HG03135 (cell line): ENCODE measurements around the gene AJAP1.

Experiments used
- ATAC-seq: cut with Tn5 transposase; IDR thresholded peaks from one replicate; pipeline ENCODE4 v1.9.1; 2021; ENCODE audit warnings: mild to moderate bottlenecking, moderate library complexity; ENCODE audit not compliant: unreplicated experiment

AJAP1 gene

DNA sequence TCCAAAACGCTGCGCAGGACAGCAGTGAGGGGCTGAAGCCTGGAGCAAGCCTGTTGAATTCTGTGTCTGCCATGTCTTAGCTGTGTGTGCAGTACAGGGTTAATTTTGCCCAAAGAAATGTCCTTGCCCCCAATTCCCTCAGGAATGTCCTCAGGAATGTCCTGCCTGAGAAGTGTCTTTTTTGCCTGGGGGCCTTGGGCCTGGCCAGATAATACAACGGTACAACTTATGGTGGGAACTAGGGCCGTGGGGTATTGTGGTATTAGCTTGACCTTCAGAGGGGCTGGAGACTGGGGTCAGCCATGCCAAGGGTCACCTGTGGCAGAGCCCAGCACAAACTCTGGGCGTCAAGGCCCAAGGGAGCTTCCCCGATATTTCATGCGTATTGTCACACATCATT is 107.7 kb downstream of the AJAP1 start:
- ATAC-seq: no peak

DNA sequence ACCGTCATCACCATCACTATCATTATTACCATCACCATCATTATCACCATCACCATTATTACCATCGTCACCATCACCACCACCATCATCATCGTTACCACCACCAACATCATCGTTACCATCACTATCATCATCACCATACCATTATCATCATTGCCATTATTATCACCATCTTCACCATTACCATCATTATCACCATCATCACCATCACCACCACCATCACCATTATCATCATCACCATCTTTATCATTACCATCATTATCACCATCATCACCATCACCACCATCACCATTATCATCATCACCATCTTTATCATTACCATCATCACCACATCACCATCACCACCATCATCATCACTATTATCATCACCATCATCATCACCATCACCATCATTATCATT is 112.9 kb downstream of the AJAP1 start:
- ATAC-seq: no peak

DNA sequence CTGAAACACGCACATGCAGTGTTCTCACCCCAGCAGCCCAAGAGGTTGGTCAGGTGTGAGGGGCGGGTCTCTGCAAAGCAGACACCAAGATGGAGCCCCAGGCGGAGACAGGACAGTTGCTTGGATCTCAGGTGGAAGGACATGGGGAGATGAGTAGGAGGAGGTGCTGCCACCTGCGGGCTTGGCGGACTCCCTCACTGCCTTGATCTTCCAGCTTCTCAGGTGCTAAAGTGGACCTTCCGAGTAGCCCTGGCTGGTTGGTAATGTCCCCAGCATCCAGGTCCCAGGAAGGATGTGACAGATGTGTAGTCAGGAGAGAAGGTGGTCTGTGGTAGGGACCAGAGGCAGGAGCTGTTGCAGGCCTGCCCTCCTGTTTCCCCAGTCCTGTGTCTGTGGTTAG is 114.1 kb downstream of the AJAP1 start:
- ATAC-seq: no peak

DNA sequence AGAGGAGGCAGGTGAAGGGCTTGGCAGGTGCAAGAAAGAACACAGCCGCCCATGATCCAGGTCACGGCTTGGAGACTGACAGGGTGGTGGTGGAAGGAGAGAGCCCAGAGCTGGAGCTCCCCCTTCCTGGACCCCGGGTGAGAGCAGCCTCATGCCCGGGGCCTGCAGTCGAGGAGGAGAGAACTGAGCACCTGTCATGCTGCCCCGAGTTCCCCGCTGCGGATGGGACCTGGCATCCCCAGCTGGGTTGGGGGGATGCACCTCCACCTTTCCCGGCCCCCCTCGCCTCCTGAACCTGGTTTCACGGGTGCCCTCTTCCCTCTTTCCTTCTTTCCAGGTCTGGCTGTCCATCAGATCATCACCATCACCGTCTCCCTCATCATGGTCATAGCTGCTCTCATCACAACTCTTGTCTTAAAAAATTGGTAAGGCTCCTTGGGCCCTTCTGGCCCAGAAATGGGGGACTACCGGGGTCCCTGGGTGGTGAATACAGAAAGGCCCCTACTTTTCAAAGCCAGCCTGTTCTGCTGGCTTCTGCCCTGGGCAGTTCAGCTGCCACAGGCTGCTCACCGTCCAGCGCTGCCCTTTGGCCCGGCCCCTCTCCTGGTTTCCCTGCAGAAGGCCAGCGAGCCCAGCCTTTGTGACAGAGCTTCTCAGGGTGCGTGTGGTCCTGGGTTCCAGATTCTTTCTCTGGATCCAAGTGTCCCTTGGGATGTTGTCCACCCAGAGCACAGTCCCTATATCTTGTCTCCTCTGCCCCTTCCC is 115.3 kb downstream of the AJAP1 start:
- ATAC-seq: no peak

DNA sequence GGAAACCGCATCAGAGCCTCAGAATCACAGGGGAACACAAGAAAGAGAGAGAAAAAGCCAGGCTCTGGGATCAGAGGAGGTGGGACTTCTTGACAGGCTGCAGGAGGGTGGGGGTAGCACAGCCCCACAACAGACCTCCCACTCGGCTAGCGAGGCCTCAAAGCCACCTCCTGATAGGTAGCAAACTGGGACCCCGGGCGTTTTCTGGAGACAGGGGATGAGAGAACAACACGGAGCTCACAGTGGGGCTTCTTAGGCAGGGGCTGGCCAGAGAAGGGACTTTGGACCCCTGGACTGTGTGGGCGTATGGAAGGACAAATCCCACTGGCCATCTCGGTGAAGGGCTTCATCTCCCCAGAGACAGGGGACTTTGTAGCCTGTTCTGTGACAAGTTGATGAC is 116.3 kb downstream of the AJAP1 start:
- ATAC-seq: no peak

DNA sequence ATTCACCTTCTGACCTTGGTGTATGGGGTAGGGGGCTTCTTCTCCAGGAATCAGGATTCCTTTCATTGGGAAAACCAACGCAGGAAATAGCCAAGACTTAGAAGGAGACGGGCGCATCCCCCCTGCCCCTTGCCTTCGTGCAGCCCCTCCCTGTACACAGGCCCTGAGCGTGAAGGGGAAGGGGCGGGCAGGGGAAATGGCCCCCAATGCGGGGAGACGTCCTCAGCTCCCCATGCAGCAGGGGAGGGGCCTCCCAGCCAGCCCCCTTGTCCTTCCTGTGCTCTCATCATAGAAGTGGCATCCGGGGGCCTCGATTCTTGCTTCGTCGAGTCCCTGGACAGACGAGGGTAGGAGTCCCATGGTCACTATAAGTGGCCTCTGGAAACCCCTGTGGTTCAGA is 116.9 kb downstream of the AJAP1 start:
- no peak for ATAC-seq

DNA sequence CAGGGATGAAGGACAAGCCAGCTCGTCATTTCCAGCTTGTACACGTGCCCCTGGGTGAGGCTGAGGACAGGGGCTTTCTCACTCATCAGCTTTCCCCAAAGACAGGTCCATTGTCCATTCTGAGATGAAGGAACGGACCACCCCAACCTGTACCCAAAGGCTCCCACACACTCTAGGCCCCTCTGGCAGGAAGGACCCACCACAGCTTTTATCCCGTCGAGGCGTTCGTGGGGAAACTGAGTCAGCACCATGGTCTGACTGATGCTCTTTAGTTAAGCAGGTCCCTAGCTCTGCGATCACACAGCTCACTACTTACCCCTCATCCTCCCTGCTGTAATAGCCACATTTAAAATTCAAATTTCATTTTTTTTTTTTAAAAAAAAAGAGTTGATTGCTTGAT is 117.3 kb downstream of the AJAP1 start:
- no peak for ATAC-seq

DNA sequence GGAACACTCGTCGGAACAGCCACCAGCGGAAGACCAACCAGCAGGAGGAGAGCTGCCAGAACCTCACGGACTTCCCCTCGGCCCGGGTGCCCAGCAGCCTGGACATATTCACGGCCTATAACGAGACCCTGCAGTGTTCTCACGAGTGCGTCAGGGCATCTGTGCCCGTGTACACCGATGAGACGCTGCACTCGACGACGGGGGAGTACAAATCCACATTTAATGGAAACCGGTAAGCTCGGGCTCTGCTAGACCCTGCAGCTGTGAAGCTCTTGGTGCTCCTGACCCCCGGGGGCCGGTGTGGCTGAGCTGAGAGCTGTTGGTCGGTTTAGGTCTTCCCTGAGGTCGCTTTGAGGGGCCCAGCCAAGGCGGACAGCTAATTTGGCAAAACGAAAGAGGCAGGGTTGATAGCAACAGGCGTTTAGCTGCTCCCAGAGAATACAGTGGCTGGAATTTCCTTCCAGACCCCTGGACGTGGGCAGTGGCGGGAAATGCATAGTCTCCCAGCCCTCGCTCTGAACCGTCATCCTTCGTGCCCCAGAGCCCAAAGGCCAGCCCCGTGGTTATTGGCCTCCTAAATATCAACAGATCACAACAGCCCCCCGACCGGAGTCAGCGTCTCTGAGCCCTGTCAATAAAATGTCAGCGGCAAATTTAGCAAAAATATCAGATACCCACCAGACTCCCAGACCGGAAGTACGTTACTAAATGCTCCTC is 118.0 kb downstream of the AJAP1 start:
- ATAC-seq: no peak

DNA sequence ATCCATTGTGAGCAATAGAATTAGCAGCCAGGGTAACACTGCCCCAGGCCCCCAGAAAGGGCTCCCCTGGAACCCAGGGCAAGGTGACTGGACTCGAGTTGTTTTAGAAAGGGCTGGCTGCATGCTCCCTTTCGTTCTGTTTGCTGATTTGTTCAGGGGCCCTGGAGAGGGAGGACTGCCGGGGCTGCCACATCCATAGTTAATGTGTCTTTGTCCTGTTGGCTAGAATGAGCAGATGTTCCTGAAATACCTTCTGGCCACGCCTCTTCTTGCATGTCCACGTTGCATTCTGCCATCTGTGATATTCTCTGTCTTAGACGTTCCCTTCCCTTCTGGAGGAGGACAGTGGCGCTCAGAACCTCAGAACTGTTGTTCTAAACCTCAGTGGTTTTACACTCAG is 118.8 kb downstream of the AJAP1 start:
- ATAC-seq: no peak

DNA sequence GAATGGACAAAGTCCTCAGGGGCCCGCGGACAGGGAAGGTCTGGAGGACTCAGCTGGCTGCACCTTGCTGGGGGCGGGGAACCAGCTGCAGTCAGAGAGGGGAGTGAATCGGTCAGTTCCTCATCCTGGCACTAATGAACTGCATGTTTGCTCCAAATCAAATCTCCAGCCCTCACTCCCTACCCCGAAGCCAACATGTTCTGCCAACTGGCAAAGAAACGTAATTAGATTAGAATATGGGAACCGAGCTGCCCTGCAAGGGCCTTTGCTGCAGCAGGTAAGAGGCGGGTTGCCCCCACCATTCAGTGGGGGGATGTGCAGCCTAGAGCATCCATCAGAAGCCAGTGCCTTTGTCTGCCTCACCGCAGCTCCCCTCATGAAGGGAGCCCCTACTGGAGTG is 121.1 kb downstream of the AJAP1 start:
- ATAC-seq: no peak

DNA sequence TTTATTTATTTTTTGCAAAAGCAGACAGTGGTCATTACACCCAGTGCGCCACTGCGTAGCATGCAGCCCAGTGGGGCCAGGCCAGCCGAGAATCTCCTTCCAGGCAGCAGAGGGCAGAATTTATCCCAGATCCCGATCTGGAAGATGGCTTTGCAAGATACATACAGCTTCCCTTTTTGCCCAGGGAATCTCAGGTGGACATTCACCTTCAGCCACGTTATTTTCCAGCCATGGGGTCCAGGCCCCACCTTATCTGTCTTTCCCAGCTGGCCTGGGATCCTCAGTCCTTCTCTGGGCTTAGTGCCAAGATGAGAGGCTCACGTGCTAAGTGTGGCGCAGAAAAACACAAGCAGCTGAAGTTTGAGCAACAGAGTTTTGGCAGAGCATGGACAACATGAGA is 123.6 kb downstream of the AJAP1 start:
- ATAC-seq: no peak

DNA sequence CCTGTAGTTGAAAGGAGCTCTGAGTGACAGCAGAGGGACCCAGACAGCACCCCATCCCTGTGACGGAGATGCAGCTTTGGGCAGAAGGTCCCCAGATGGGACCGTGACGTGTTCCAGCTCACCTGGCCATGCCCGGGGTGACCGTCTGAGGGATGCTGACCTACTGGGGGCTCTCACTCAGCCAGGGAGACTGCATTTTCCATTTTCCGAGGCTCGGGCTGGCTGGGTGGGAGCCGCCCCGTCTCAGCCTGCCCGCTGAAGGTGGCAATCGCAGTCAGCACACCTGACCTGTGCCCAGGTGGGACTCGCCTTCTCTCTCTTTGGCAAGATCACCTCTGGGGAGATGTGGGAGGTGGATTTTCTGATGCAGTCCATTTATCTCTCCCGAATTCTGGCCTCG is 127.2 kb downstream of the AJAP1 start:
- no peak for ATAC-seq

DNA sequence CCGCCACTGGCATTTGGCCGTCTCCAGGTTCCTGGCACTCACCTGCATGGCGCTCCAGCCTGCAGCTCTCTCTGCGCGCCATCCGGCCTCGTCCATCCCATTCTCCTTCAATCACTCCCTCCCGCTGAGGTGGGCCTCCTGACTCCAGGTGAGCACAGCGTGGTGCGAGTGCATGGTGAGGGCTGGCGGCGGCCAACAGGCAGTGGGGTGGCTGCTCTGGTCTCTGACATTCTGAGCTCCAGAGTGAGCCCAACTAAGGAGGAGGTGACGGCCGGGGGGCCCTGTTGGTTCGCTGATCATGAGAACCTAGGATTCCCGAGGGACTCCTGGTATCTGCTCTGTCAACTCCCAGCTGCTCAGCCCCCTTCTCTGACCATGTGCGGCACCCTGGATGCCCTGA is 130.4 kb downstream of the AJAP1 start:
- ATAC-seq: no peak

DNA sequence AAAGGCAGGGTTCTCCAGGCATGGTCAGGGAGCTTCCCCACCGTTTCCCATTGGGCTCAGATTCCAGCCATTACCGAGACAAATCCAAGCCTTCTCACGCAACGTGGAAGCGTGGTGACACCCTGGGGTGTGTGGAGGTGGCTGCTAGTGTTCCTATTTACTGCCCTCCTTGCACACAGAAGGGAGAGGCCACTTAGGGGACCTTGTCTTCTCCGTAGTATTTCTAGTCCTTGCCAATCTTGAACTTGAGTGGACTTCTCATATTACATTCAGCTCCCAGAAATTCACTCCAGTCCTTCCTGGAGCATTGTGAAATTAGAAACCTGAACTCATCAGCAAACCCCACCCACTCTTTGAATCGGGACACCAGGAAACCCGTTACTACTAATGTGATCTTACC is 131.6 kb downstream of the AJAP1 start:
- ATAC-seq: no peak

DNA sequence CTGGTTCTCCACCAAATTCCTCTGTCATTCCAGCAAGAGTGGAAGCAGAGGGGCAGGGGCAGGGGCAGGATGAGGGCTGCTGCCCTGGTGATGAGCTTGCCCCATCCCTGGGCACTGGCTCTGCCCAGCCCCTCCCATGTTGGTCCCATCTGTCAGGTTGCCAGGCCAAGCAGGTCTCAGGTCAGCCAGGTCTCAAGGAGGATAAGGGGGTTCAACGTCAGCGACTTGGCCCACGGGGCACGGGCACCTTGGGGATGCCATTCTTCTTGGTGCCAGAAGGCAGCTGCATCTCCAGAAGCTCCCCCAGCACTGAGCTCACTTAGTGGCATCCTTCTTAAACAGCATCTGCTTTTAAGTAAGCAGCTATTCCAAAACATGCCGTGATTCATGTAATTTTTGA is 133.1 kb downstream of the AJAP1 start:
- ATAC-seq: no peak

DNA sequence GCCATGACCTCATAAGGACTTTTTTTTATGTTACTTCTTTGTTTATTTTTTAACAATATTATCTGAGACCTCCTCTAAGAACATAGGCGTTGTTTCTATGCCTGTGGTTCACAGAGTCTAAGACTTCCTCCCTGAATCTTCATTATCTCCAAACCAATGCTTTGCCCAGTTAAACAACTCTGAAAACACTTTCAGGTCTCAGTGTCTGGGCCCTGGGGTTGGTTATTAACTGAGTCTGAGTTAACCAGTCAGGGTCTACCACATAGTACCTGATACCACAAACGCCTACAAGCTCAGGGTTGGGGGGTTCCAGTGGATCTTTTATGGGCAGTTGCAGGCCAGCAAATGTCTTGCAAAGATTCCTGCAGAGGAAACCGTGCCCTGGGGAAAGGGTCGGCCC is 138.2 kb downstream of the AJAP1 start:
- no peak for ATAC-seq

DNA sequence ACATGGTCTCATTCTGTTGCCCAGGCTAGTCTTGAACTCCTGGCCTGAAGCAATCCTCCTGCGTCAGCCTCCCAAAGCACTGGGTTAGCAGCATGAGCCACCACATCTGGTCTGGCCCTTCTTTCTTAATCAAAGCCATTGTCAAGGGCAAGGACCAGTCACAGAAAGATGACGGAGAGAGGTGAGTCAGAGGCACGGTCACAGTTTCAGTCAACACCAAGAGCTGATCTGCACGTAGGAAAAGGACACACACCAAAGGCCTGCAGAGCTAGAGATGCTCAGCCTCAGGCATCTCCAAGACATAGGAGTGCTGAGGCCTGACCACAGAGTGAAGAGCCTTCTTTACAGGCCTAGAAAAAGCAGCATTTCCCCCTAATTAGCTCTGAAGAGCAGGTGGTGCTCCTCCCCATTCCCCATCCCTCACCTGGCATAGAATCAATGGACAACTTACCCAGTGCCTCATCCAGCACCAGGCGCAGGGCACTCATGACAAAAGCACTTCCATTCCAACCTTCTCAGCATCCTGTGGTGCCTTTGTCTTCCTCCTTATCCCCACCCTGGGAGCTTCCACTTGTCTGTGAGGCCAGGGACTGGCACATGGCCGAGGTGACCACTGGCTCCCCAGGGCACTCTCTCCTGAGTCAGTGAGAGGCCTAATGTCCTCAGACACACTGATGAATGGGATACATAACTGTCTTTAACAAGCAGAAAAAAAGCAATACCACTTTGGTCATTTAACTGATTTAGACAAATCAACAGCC is 139.8 kb downstream of the AJAP1 start:
- no peak for ATAC-seq

DNA sequence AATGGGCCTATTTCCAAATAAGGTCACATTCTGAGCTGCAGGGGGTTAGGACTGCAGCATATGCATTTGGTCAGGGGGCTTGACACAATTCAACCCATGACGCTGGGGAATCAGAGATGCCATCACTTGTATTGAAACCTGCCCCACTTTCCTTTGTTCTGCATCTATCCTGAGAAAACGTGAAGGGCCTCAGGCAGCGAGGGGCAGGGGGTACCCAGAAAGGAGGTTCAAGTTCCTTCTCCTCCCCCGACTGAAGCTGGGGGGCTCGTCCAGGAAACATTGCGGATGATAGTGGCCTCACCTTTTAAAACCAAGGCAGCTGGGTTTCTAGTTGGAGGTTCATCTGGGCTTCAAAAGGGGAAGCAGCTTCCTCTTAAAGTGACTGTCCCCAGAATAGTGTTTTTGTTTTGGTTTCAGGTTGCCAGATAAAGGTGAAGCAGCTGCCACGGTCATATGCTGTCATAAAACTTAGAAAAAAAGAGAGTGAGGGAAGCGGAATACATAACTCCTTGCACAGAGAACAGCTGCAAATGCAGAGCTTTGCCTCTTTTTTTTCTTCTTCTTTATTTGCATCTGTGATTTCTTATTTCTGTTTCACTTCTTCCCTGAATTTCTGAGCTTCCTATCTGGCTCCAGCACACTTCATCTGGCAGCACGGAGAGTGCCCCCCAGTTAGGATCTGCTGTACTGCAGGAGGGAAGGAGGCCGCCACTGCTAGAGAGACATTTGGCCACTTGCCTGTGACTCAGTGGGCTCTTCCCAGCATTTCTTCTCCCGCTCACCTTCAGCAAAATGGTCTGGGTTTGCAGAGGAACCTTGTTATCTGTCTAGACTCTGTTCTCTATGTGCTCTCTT is 142.0 kb downstream of the AJAP1 start:
- ATAC-seq: peak; percentile 86

DNA sequence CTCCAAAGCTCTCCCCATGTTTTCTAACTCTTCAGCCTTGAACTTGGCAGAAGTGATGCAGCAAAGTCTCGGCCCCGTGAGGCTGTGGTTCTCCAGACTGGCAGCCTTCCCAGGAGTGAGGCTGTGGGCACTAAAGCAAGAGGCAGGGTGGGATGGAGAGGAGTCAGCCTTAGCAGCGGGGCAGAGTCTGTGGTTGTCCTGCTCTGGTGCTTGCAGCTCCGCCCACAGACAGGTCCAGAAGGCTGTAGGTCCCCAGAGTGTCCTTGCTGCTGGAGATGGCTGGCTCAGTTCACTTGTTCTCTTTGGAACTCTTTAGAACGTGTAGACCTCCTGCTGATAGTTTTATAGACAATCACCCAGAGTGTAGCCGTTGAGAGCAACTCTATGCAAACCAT is 142.6 kb downstream of the AJAP1 start:
- ATAC-seq: no peak

DNA sequence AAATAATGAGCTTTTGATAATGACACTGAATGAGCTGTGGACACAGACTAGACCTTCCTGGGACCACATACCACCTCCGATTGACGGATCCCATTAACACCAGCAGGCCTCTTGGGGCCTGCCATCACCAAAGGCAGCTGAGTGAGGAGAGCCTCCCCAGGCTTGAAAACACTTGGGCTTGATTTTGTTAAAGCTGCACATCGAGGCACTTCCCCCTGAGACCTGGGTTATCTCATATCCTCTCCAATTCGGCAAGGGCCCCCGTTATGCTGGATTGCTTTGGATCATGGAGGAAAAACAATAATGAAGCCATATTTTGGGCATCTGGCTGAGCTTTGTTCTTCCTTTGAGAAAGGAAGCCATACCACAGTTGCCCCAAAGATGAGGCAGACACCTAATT is 143.0 kb downstream of the AJAP1 start:
- no peak for ATAC-seq
